ENCODE results near the gene FREM2. TPM values are rescaled to one million over a fixed set of nuclear protein-coding genes. Genes with fewer than 3 reads are reported as not detected.

The FREM2 gene
- total and polyA plus RNA-seq, 2 of the 13 experiments (the other 11 are each of a cell fraction or from before 2014, with no cell fraction given): not detected

- in situ Hi-C loops (cut with HindIII; ENCODE audit: extremely low pct_ligation_motif_present, low pct_unique_long_range_greater_than_20kb): loop anchor here (10.0 kb wide), 1 partner anchor 60 kb away; no protein-coding TSS in a partner anchor
- H3K4me3 ChIP-seq (replicated peaks in 1 of 3; ENCODE audit: insufficient read depth in 1 of 3, low read depth in 2 of 3, low read length in 3 of 3): no peak overlapping the region
- no peak overlapping the region for H2AFZ ChIP-seq (ENCODE audit: low read length)
- no peak for ATAC-seq
- no peaks in the 10 kb centered on the region for H3K27me3 ChIP-seq (ENCODE audit: control insufficient read depth in 1 of 2, insufficient read depth in 2 of 2, low read length in 2 of 2)
- ChIA-PET POLR2A (no interaction called here), CTCF (ENCODE audit: low intra/inter-chr PET ratio, low total read pairs) (no interaction called here)
- DNase-seq (ENCODE audit: low spot score): no peak
- peaks cover 11% of the 10 kb centered on the region for H3K9me3 ChIP-seq (ENCODE audit: low read length)
- no TSS peak for BruUV-seq (replicated peaks)
- no peak for FAIRE-seq
- WGBS (ENCODE audit: low lambda C conversion rate): 0% methylated on average over 1 of the region's 1 CpG
- H3K4me2 ChIP-seq (ENCODE audit: low read depth, low read length): no peak overlapping the region
- H3K36me3 ChIP-seq (replicated peaks in 1 of 2; ENCODE audit: control insufficient read depth in 1 of 2, insufficient read depth in 2 of 2, low read length in 2 of 2): no peaks in the 10 kb centered on the region
- H3K79me2 ChIP-seq (ENCODE audit: insufficient read depth, low read length): no peaks in the 10 kb centered on the region
- no peak overlapping the region for H3K9ac ChIP-seq (ENCODE audit: insufficient read depth, low read depth, low read length)
- TF ChIP-seq MAZ (IDR thresholded peaks at IDR 0.05; ENCODE audit: borderline replicate concordance, low read depth, low read length) (no peak), MAZ (CRISPR knock-in tag; IDR thresholded peaks at IDR 0.05; ENCODE audit: low read depth) (no peak), KLF9 (CRISPR knock-in tag; IDR thresholded peaks at IDR 0.05; ENCODE audit: low read depth) (no peak), RXRB (CRISPR knock-in tag; IDR thresholded peaks at IDR 0.05; ENCODE audit: borderline replicate concordance) (no peak), ZNF260 (CRISPR knock-in tag; IDR thresholded peaks at IDR 0.05; ENCODE audit: borderline replicate concordance, low read depth) (no peak), ARNT2 (CRISPR knock-in tag; IDR thresholded peaks at IDR 0.05; ENCODE audit: low read depth) (no peak), EED (CRISPR knock-in tag; IDR thresholded peaks at IDR 0.05) (no peak), ZNF766 (CRISPR knock-in tag; IDR thresholded peaks at IDR 0.05; ENCODE audit: borderline replicate concordance) (no peak), IKZF4 (CRISPR knock-in tag; IDR thresholded peaks at IDR 0.05; ENCODE audit: borderline replicate concordance, low read depth, not compliant biosample characterization) (no peak)
- TF ChIP-seq, protein P1, sequence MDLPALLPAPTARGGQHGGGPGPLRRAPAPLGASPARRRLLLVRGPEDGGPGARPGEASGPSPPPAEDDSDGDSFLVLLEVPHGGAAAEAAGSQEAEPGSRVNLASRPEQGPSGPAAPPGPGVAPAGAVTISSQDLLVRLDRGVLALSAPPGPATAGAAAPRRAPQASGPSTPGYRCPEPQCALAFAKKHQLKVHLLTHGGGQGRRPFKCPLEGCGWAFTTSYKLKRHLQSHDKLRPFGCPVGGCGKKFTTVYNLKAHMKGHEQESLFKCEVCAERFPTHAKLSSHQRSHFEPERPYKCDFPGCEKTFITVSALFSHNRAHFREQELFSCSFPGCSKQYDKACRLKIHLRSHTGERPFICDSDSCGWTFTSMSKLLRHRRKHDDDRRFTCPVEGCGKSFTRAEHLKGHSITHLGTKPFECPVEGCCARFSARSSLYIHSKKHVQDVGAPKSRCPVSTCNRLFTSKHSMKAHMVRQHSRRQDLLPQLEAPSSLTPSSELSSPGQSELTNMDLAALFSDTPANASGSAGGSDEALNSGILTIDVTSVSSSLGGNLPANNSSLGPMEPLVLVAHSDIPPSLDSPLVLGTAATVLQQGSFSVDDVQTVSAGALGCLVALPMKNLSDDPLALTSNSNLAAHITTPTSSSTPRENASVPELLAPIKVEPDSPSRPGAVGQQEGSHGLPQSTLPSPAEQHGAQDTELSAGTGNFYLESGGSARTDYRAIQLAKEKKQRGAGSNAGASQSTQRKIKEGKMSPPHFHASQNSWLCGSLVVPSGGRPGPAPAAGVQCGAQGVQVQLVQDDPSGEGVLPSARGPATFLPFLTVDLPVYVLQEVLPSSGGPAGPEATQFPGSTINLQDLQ (CRISPR knock-in tag; IDR thresholded peaks at IDR 0.05): no peak
- no peaks in the 10 kb centered on the region for H4K20me1 ChIP-seq (ENCODE audit: insufficient read depth, low read length)
- H3K27ac ChIP-seq (ENCODE audit: extremely low read length, insufficient read depth, low read length): no peak overlapping the region
- intact Hi-C loops (cut with micrococcal nuclease; ENCODE audit: unreplicated experiment): no loop called here
- no peaks in the 10 kb centered on the region for H3K4me1 ChIP-seq (ENCODE audit: insufficient read depth, low read length)
Measured at GRCh38 chr13:38814331-38814730, 127.5 kb downstream of the FREM2 start.
